Thyroid gland (tissue), 4 donors: ENCODE measurements around the gene CSK.

ENCODE experiments used
- POLR2A ChIP-seq, 2 donors: fragments of 450-650 bp; IDR thresholded peaks; one replicate each; pipeline ENCODE4 v1.6.1; 2017; ENCODE audit warnings: antibody characterized with exemption in 2 of 2, mild to moderate bottlenecking in 2 of 2, moderate library complexity in 1 of 2
- TF ChIP-seq, protein P1 (sequence below), 6 experiments: fragments of 200-600 bp in 3 of 6; fragments of 450-650 bp in 3 of 6; sonication (generic) in 3 of 6; IDR thresholded peaks; one replicate each; pipeline ENCODE4 v1.5.1; 2016 to 2019; ENCODE audit warnings: antibody characterized with exemption in 6 of 6, mild to moderate bottlenecking in 2 of 6, inconsistent platforms in 1 of 6, moderate library complexity in 1 of 6

DNA sequence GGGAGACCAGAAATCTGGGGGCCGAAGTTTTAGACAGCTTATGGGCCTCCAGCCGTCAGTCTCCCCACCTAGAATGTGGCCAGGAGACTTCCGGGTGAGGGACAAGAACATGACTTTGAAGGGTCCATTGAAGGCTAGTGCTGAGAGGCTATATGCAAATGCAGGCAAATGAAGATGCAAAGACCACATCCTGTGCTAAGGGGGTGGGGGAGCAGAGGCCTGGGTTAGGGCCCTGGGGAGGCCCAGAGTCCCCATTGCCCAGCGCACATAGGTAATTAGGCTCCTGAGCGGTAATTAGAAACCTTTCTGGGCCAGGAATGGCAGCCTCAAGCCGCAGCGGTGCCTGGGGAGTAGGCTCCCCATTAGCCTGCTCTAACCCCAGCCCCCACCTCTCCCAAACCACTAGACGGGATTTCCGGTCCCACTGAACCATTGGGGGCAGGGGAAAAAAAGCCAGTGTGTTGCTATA lies 6.8 kb downstream of the CSK start:
- TF ChIP-seq, protein P1, sequence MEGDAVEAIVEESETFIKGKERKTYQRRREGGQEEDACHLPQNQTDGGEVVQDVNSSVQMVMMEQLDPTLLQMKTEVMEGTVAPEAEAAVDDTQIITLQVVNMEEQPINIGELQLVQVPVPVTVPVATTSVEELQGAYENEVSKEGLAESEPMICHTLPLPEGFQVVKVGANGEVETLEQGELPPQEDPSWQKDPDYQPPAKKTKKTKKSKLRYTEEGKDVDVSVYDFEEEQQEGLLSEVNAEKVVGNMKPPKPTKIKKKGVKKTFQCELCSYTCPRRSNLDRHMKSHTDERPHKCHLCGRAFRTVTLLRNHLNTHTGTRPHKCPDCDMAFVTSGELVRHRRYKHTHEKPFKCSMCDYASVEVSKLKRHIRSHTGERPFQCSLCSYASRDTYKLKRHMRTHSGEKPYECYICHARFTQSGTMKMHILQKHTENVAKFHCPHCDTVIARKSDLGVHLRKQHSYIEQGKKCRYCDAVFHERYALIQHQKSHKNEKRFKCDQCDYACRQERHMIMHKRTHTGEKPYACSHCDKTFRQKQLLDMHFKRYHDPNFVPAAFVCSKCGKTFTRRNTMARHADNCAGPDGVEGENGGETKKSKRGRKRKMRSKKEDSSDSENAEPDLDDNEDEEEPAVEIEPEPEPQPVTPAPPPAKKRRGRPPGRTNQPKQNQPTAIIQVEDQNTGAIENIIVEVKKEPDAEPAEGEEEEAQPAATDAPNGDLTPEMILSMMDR (IDR thresholded peaks at IDR 0.05) = no peak
- no peak for TF ChIP-seq POLR2A (IDR thresholded peaks at IDR 0.05)
